ENCODE measurements around the gene C1QBP.

- TF ChIP-seq CTCF (conservative IDR thresholded peaks at IDR 0.05; ENCODE audit: low read depth, low read length), result no peak
- no peak for TF ChIP-seq RAD21 (IDR thresholded peaks at IDR 0.05; ENCODE audit: low read length)
- no peak for TF ChIP-seq CEBPB (IDR thresholded peaks at IDR 0.05; ENCODE audit: low read depth, low read length)
- TF ChIP-seq MAZ (IDR thresholded peaks at IDR 0.05; ENCODE audit: borderline replicate concordance, low read depth, low read length), result no peak
- no peak for TF ChIP-seq POLR2A (IDR thresholded peaks at IDR 0.05; ENCODE audit: low read depth, low read length)
- TF ChIP-seq, protein P1, sequence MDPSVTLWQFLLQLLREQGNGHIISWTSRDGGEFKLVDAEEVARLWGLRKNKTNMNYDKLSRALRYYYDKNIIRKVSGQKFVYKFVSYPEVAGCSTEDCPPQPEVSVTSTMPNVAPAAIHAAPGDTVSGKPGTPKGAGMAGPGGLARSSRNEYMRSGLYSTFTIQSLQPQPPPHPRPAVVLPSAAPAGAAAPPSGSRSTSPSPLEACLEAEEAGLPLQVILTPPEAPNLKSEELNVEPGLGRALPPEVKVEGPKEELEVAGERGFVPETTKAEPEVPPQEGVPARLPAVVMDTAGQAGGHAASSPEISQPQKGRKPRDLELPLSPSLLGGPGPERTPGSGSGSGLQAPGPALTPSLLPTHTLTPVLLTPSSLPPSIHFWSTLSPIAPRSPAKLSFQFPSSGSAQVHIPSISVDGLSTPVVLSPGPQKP (IDR thresholded peaks at IDR 0.05; ENCODE audit: borderline replicate concordance, low read depth, low read length), result no peak
- TF ChIP-seq SMC3 (IDR thresholded peaks at IDR 0.05; ENCODE audit: low read depth, low read length), result no peak
- TF ChIP-seq RCOR1 (IDR thresholded peaks at IDR 0.05; ENCODE audit: insufficient replicate concordance, low read length), result no peak
- TF ChIP-seq MAFK (IDR thresholded peaks at IDR 0.05; ENCODE audit: low read depth, low read length), result no peak
- TF ChIP-seq, protein P2, sequence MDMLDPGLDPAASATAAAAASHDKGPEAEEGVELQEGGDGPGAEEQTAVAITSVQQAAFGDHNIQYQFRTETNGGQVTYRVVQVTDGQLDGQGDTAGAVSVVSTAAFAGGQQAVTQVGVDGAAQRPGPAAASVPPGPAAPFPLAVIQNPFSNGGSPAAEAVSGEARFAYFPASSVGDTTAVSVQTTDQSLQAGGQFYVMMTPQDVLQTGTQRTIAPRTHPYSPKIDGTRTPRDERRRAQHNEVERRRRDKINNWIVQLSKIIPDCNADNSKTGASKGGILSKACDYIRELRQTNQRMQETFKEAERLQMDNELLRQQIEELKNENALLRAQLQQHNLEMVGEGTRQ (IDR thresholded peaks at IDR 0.05; ENCODE audit: low read depth, low read length), result no peak
- TF ChIP-seq RFX5 (IDR thresholded peaks at IDR 0.05; ENCODE audit: low read depth, low read length), result no peak
- no peak for TF ChIP-seq MXI1 (IDR thresholded peaks at IDR 0.05; ENCODE audit: borderline replicate concordance, low read depth, low read length)
- TF ChIP-seq FOS (IDR thresholded peaks at IDR 0.05; ENCODE audit: low read depth, low read length), result no peak
- TF ChIP-seq CHD1 (IDR thresholded peaks at IDR 0.05; ENCODE audit: low read depth, low read length), result no peak
Observed at GRCh38 chr17:5467416-5467815, 28.5 kb upstream of the C1QBP start.
